HG02588 (cell line): ENCODE measurements around the gene TRIM8.
"Not testable (repeated sequence)": the region's sequence is repeated elsewhere in the genome, so short reads cannot be mapped to it uniquely, and the experiment has no call there.

Experiments used
- ATAC-seq: cut with Tn5 transposase; IDR thresholded peaks from one replicate; pipeline ENCODE4 v1.9.1; 2021; ENCODE audit warnings: mild to moderate bottlenecking, moderate library complexity; ENCODE audit not compliant: unreplicated experiment

The TRIM8 gene

GRCh38 chr10:102649797-102650654, 5.7 kb downstream of the TRIM8 start:
- no peak for ATAC-seq

GRCh38 chr10:102650655-102651454, 6.6 kb downstream of the TRIM8 start:
- ATAC-seq = no peak

GRCh38 chr10:102651455-102652169, 7.3 kb downstream of the TRIM8 start:
- no peak for ATAC-seq

GRCh38 chr10:102652170-102652916, 8.1 kb downstream of the TRIM8 start:
- ATAC-seq = peak; percentile 42

GRCh38 chr10:102653060-102653459, 8.8 kb downstream of the TRIM8 start:
- no peak for ATAC-seq

- ATAC-seq = no peak
Measured at GRCh38 chr10:102654566-102654965, 10.3 kb downstream of the TRIM8 start.

GRCh38 chr10:102654969-102655368, 10.7 kb downstream of the TRIM8 start:
- ATAC-seq = no peak

- ATAC-seq = no peak
Measured at GRCh38 chr10:102656026-102656425, 11.7 kb downstream of the TRIM8 start.

GRCh38 chr10:102656791-102657371, 12.6 kb downstream of the TRIM8 start:
- no peak for ATAC-seq

GRCh38 chr10:102657451-102657850, 13.2 kb downstream of the TRIM8 start:
- no peak for ATAC-seq

- no peak for ATAC-seq
Measured at GRCh38 chr10:102657984-102658724, 13.9 kb downstream of the TRIM8 start.

- no peak for ATAC-seq
Measured at GRCh38 chr10:102658802-102659201, 14.5 kb downstream of the TRIM8 start.

GRCh38 chr10:102660888-102661657, 16.8 kb downstream of the TRIM8 start:
- peak; percentile 82 for ATAC-seq

GRCh38 chr10:102661658-102662028, 17.4 kb downstream of the TRIM8 start:
- ATAC-seq = peak; percentile 10

GRCh38 chr10:102665904-102666509, 21.7 kb downstream of the TRIM8 start:
- ATAC-seq = no peak

GRCh38 chr10:102667411-102667810, 23.1 kb downstream of the TRIM8 start:
- not testable (repeated sequence) for ATAC-seq

- no peak for ATAC-seq
Measured at GRCh38 chr10:102668326-102669107, 24.2 kb downstream of the TRIM8 start.
